GM19023 (cell line): ENCODE results near the gene CD276.
A peak's percentile ranks its signal among the peaks of the same experiment; 100 is the strongest.
"Not testable (repeated sequence)": the region's sequence is repeated elsewhere in the genome, so short reads cannot be mapped to it uniquely, and the experiment has no call there.

Experiments used
- ATAC-seq: cut with Tn5 transposase; IDR thresholded peaks from one replicate; pipeline ENCODE4 v1.9.1; 2021; ENCODE audit warnings: mild to moderate bottlenecking, moderate library complexity; ENCODE audit not compliant: unreplicated experiment

Gene CD276

GRCh38 chr15:73684581-73685455 lies 635 bp downstream of the CD276 start:
- ATAC-seq: no peak

GRCh38 chr15:73685981-73686380 lies 1.8 kb downstream of the CD276 start:
- ATAC-seq: no peak

- no peak for ATAC-seq
Measured at GRCh38 chr15:73686781-73687256, 2.6 kb downstream of the CD276 start.

- ATAC-seq: no peak
Measured at GRCh38 chr15:73687351-73687750, 3.2 kb downstream of the CD276 start.

GRCh38 chr15:73688455-73688854 lies 4.3 kb downstream of the CD276 start:
- ATAC-seq: no peak

- no peak for ATAC-seq
Measured at GRCh38 chr15:73691396-73691795, 7.2 kb downstream of the CD276 start.

- no peak for ATAC-seq
Measured at GRCh38 chr15:73694419-73694818, 10.2 kb downstream of the CD276 start.

- no peak for ATAC-seq
Measured at GRCh38 chr15:73695773-73696640, 11.8 kb downstream of the CD276 start.

- ATAC-seq: no peak
Measured at GRCh38 chr15:73696641-73697001, 12.4 kb downstream of the CD276 start.

GRCh38 chr15:73697033-73697467 lies 12.9 kb downstream of the CD276 start:
- peak; percentile 56 for ATAC-seq

GRCh38 chr15:73699249-73700040 lies 15.3 kb downstream of the CD276 start:
- no peak for ATAC-seq

GRCh38 chr15:73700041-73700842 lies 16.1 kb downstream of the CD276 start:
- no peak for ATAC-seq

- not testable (repeated sequence) for ATAC-seq
Measured at GRCh38 chr15:73702311-73703239, 18.4 kb downstream of the CD276 start.

- ATAC-seq: not testable (repeated sequence)
Measured at GRCh38 chr15:73703601-73704000, 19.4 kb downstream of the CD276 start.

GRCh38 chr15:73704142-73704868 lies 20.1 kb downstream of the CD276 start:
- not testable (repeated sequence) for ATAC-seq

- no peak for ATAC-seq
Measured at GRCh38 chr15:73704869-73705645, 20.9 kb downstream of the CD276 start.

GRCh38 chr15:73708691-73709090 lies 24.5 kb downstream of the CD276 start:
- no peak for ATAC-seq
